Measurements from ENCODE around the gene SRL. TPM values are rescaled to one million over a fixed set of nuclear protein-coding genes. Genes with fewer than 3 reads are reported as not detected.

SRL gene
- total and polyA plus RNA-seq, 2 experiments from 2014 or later: not detected

- Histone ChIP-seq H3K9me2 (ENCODE audit: insufficient read depth) (no peaks in the 10 kb centered on the region), H3K27me3 (ENCODE audit: insufficient read depth) (peaks cover 9% of the 10 kb centered on the region; the same call in 1 of the 2 replicates), H3K4me3 (peak overlapping the region; percentile 75), H3F3A (replicated peaks; ENCODE audit: low read depth) (peaks cover 15% of the 10 kb centered on the region), H3K36me3 (ENCODE audit: insufficient read depth) (no peaks in the 10 kb centered on the region), H3K4me2 (peak overlapping the region; percentile 94), H3K79me2 (replicated peaks; ENCODE audit: insufficient read depth) (no peaks in the 10 kb centered on the region), H3K4me1 (ENCODE audit: insufficient read depth) (peaks cover 9% of the 10 kb centered on the region; the same call in 1 of the 2 replicates), H2AFZ (no peak overlapping the region), H4K20me1 (replicated peaks; ENCODE audit: insufficient read depth) (no peaks in the 10 kb centered on the region), H3K27ac (ENCODE audit: low read depth) (peak overlapping the region; percentile 94)
- H3K36me3 Mint-ChIP-seq (ENCODE audit: low read depth): no peaks in the 10 kb centered on the region
- peak overlapping the region; percentile 96 for H3K27ac Mint-ChIP-seq
- no peaks in the 10 kb centered on the region for H3K9me3 Mint-ChIP-seq
- peak; percentile 83 for ATAC-seq
- peaks cover 10% of the 10 kb centered on the region for H3K4me1 Mint-ChIP-seq
- DNase-seq (ENCODE audit: low spot score): peak; percentile 97
- peak; percentile 81 for TF ChIP-seq POLR2AphosphoS5 (IDR thresholded peaks at IDR 0.05; ENCODE audit: low read depth)
- no peak for TF ChIP-seq JUNB (IDR thresholded peaks at IDR 0.05; ENCODE audit: unreplicated experiment)
- TF ChIP-seq ETS1 (IDR thresholded peaks at IDR 0.05): peak; percentile 35; the same call in 1 of the 2 replicates
- TF ChIP-seq CREB1 (CRISPR knock-in tag; IDR thresholded peaks at IDR 0.05; ENCODE audit: low read depth): no peak
- no peak for TF ChIP-seq STAT1 (IDR thresholded peaks at IDR 0.05; ENCODE audit: unreplicated experiment)
- TF ChIP-seq ZNF114 (CRISPR knock-in tag; IDR thresholded peaks at IDR 0.05): no peak
- peaks cover 8% of the 10 kb centered on the region for H3K27me3 Mint-ChIP-seq (ENCODE audit: insufficient read depth, low read depth, poor library complexity)
- H3K4me3 Mint-ChIP-seq: peak overlapping the region; percentile 81
Observed at GRCh38 chr16:4183237-4184037, 58.4 kb downstream of the SRL start.

GRCh38 chr16:4182581-4183236 lies 59.2 kb downstream of the SRL start:
- Mint-ChIP-seq H3K4me1 (peaks cover 10% of the 10 kb centered on the region), H3K4me3 (peak overlapping the region; percentile 81), H3K36me3 (ENCODE audit: low read depth) (no peaks in the 10 kb centered on the region), H3K27me3 (ENCODE audit: insufficient read depth, low read depth, poor library complexity) (peaks cover 8% of the 10 kb centered on the region), H3K27ac (peak overlapping the region; percentile 96; the same call in 1 of the 2 replicates), H3K9me3 (no peaks in the 10 kb centered on the region)
- Histone ChIP-seq H3K36me3 (ENCODE audit: insufficient read depth) (no peaks in the 10 kb centered on the region), H3K4me2 (peak overlapping the region; percentile 72), H3K27ac (ENCODE audit: low read depth) (peak overlapping the region; percentile 96), H3K4me1 (ENCODE audit: insufficient read depth) (peaks cover 9% of the 10 kb centered on the region; the same call in 1 of the 2 replicates), H4K20me1 (replicated peaks; ENCODE audit: insufficient read depth) (no peaks in the 10 kb centered on the region), H2AFZ (no peak overlapping the region), H3K79me2 (replicated peaks; ENCODE audit: insufficient read depth) (no peaks in the 10 kb centered on the region), H3K9me2 (ENCODE audit: insufficient read depth) (no peaks in the 10 kb centered on the region), H3F3A (replicated peaks; ENCODE audit: low read depth) (peaks cover 15% of the 10 kb centered on the region), H3K4me3 (peak overlapping the region; percentile 75), H3K27me3 (ENCODE audit: insufficient read depth) (peaks cover 9% of the 10 kb centered on the region; the same call in 1 of the 2 replicates)
- TF ChIP-seq CREB1 (CRISPR knock-in tag; IDR thresholded peaks at IDR 0.05; ENCODE audit: low read depth): 0 out of 2 replicates have a peak, but pooled peaks have one; percentile 54
- no peak for TF ChIP-seq STAT1 (IDR thresholded peaks at IDR 0.05; ENCODE audit: unreplicated experiment)
- DNase-seq (ENCODE audit: low spot score): no peak
- no peak for ATAC-seq

- H3K4me3 Mint-ChIP-seq: no peak overlapping the region
- Histone ChIP-seq H3K36me3 (ENCODE audit: insufficient read depth) (no peaks in the 10 kb centered on the region), H3K27ac (ENCODE audit: low read depth) (no peak overlapping the region), H4K20me1 (replicated peaks; ENCODE audit: insufficient read depth) (no peaks in the 10 kb centered on the region), H3K4me2 (no peak overlapping the region), H3K27me3 (ENCODE audit: insufficient read depth) (peaks cover 9% of the 10 kb centered on the region; the same call in 1 of the 2 replicates), H3K4me3 (no peak overlapping the region), H2AFZ (no peak overlapping the region), H3K4me1 (ENCODE audit: insufficient read depth) (peaks cover 9% of the 10 kb centered on the region; the same call in 1 of the 2 replicates), H3F3A (replicated peaks; ENCODE audit: low read depth) (peaks cover 15% of the 10 kb centered on the region), H3K9me2 (ENCODE audit: insufficient read depth) (no peaks in the 10 kb centered on the region), H3K79me2 (replicated peaks; ENCODE audit: insufficient read depth) (no peaks in the 10 kb centered on the region)
- no peak overlapping the region for H3K27ac Mint-ChIP-seq
- no peak for DNase-seq (ENCODE audit: low spot score)
- peaks cover 10% of the 10 kb centered on the region for H3K4me1 Mint-ChIP-seq
- H3K27me3 Mint-ChIP-seq (ENCODE audit: insufficient read depth, low read depth, poor library complexity): peaks cover 8% of the 10 kb centered on the region
- H3K36me3 Mint-ChIP-seq (ENCODE audit: low read depth): no peaks in the 10 kb centered on the region
- no peaks in the 10 kb centered on the region for H3K9me3 Mint-ChIP-seq
- no peak for ATAC-seq
- no peak for TF ChIP-seq CREB1 (CRISPR knock-in tag; IDR thresholded peaks at IDR 0.05; ENCODE audit: low read depth)
- TF ChIP-seq CTCF (conservative IDR thresholded peaks at IDR 0.05; ENCODE audit: low read depth in 2 of 2): no peak
Observed at GRCh38 chr16:4180511-4180910, 61.4 kb downstream of the SRL start.

Measured in GM23338 (cell line).